ENCODE results near the gene YBEY. TPM values are rescaled to one million over a fixed set of nuclear protein-coding genes. Genes with fewer than 3 reads are reported as not detected.
A peak's percentile ranks its signal among the peaks of the same experiment; 100 is the strongest.

Gene YBEY
- total RNA-seq, 1 experiment from 2014 or later, result 38.5 TPM

DNA sequence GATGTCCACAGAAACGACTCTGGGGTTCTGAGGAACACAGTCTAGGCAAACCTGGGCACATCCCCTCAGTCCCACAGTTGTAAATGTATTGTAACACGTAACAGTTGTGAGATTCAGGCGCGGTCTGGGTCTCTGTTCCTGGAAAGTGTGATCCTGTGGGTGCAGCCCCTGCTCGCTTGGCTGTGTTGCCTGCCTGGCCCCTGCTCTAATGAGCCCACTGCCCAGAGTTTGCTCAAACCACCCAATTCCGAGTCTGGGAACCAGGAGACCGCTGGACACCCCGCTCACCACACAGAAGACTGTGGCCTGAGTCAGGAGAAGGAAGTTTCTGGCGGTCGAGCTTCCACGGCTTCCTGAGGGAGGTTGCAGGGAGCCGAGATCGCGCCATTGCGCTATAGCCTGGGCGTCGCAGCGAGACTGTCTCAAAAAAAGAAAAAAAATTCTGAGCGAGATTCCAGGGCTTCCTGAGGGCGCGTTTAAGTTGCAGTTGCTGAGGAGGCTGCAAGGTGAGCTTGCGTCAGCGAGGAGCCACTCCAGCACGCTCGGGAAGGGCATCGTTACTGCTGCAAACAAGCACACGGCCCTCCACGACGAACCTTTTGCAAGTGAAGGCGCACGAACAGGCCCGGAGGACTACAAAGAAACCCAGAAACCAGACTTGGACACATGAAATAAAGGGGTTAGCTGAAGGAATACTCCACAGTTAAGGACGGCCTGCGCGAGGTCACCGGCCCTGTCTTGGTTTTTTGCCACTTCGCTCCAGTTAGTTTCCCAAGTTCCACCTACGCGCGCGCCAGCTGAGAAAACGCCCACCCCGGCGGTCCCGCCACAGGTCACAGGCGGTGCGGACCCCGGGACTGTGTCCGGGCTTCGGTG lies 36.4 kb downstream of the YBEY start:
- DNase-seq, result peak; percentile 58
- Histone ChIP-seq H3K27me3 (ENCODE audit: low read length) (no peaks in the 10 kb centered on the region), H4K20me1 (ENCODE audit: insufficient read depth, low read depth, low read length) (no peaks in the 10 kb centered on the region; the same call in 1 of the 2 replicates), H3K4me1 (ENCODE audit: low read length) (peaks cover 36% of the 10 kb centered on the region), H3K79me2 (ENCODE audit: low read length) (peaks cover 59% of the 10 kb centered on the region), H3K27ac (ENCODE audit: low read length) (peak overlapping the region; percentile 88), H3K9ac (ENCODE audit: low read length) (peak overlapping the region; percentile 98), H3K4me3 (ENCODE audit: low read length) (peak overlapping the region; percentile 91), H3K4me2 (ENCODE audit: low read depth, low read length, poor library complexity, severe bottlenecking) (peak overlapping the region; percentile 96), H2AFZ (ENCODE audit: low read length) (no peak overlapping the region), H3K9me3 (ENCODE audit: low read length) (no peaks in the 10 kb centered on the region), H3K36me3 (ENCODE audit: insufficient read depth, low read length) (peaks cover 3% of the 10 kb centered on the region; the same call in 1 of the 2 replicates), H3K9me2 (replicated peaks; ENCODE audit: insufficient read depth, low read length) (no peaks in the 10 kb centered on the region)

DNA sequence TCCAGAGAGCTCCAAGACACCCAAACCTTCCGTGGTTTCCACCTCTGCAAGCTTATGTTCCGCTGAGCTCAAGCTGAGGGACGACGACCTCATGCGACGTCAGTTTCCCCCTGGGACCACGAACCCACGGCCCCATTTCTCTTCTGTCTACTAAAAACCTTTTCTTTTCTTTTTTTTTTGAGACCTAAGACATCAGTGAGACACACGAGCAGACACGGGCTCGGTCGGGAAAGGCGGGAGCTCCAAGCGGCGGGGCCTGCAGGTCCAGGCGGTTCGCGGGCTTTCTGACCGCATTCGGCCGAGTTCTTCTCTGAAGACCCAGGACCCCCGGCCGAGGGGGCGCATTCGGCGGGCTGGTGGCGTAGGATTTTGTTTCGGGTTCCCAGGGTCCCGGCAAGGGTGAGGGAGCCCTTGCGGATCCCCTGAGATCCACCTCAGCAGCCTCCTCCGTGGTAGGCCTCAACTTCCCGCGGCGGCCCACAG lies 37.1 kb downstream of the YBEY start:
- Histone ChIP-seq H3K9me3 (ENCODE audit: low read length) (no peaks in the 10 kb centered on the region), H3K27ac (ENCODE audit: low read length) (peak overlapping the region; percentile 88), H2AFZ (ENCODE audit: low read length) (no peak overlapping the region), H3K4me2 (ENCODE audit: low read depth, low read length, poor library complexity, severe bottlenecking) (peak overlapping the region; percentile 96), H3K79me2 (ENCODE audit: low read length) (peaks cover 65% of the 10 kb centered on the region), H3K4me3 (ENCODE audit: low read length) (peak overlapping the region; percentile 91), H3K9ac (ENCODE audit: low read length) (peak overlapping the region; percentile 98), H3K27me3 (ENCODE audit: low read length) (no peaks in the 10 kb centered on the region), H3K4me1 (ENCODE audit: low read length) (peaks cover 36% of the 10 kb centered on the region), H4K20me1 (ENCODE audit: insufficient read depth, low read depth, low read length) (no peaks in the 10 kb centered on the region; the same call in 1 of the 2 replicates), H3K9me2 (replicated peaks; ENCODE audit: insufficient read depth, low read length) (no peaks in the 10 kb centered on the region), H3K36me3 (ENCODE audit: insufficient read depth, low read length) (peaks cover 8% of the 10 kb centered on the region; the same call in 1 of the 2 replicates)
- peak; percentile 72 for DNase-seq

DNA sequence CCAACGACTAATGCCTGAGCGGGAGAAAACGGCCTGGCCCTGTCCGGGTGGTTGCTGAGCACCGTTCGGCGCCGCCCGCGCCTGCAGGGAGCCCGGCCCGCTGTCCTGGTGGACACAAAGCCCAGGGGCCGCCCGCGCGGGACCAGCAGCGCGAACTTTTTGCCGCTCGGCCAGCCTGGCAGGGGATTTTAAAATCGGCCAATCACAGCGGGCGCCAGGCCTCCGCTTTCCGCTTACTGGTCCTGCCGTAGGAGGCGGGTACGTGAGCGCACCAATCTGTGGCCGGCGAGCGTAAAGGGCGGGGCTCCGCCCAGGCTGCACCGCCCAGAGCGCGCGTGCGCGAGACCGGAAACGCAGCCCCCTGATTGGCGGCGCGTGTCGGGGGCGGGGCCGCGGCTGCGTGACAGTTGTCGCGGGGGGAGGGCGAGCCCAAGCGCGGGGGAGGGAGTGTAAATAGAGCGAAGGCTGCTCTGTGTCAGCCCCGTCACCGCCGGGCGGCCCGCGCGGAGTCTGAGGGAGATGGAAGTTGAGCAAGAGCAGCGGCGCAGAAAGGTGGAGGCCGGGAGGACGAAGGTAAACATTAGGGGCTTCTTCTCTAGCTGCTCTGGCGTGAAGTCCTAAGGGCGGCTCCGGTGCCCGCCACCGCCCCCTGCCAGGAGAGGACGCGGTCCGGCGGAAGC lies 37.7 kb downstream of the YBEY start, which contains the start of the genes C21orf58 and PCNT:
Gene C21orf58 (minus strand): TSS at position 161 of the 680 bp plus-strand sequence. CDS start 1,132 bp downstream, outside the sequence.
Gene PCNT (plus strand): TSS at position 447 of the 680 bp plus-strand sequence. CDS start 73 bp downstream, at position 520.
- H3K79me2 ChIP-seq (ENCODE audit: low read length), result peaks cover 71% of the 10 kb centered on the region
- H2AFZ ChIP-seq (ENCODE audit: low read length), result peak within 1 kb of the TSS; percentile 24
- peak; percentile 99 for DNase-seq
- peaks cover 36% of the 10 kb centered on the region for H3K4me1 ChIP-seq (ENCODE audit: low read length)
- H3K9me3 ChIP-seq (ENCODE audit: low read length), result no peaks in the 10 kb centered on the region
- peaks cover 8% of the 10 kb centered on the region; the same call in 1 of the 2 replicates for H3K36me3 ChIP-seq (ENCODE audit: insufficient read depth, low read length)
- peak within 1 kb of the TSS; percentile 98 for H3K4me3 ChIP-seq (ENCODE audit: low read length)
- no peaks in the 10 kb centered on the region for H3K9me2 ChIP-seq (replicated peaks; ENCODE audit: insufficient read depth, low read length)
- H3K9ac ChIP-seq (ENCODE audit: low read length), result peak within 1 kb of the TSS; percentile 99
- peak within 1 kb of the TSS; percentile 91 for H3K27ac ChIP-seq (ENCODE audit: low read length)
- peak within 1 kb of the TSS; percentile 96 for H3K4me2 ChIP-seq (ENCODE audit: low read depth, low read length, poor library complexity, severe bottlenecking)
- H3K27me3 ChIP-seq (ENCODE audit: low read length), result no peaks in the 10 kb centered on the region
- no peaks in the 10 kb centered on the region for H4K20me1 ChIP-seq (ENCODE audit: insufficient read depth, low read depth, low read length)

DNA sequence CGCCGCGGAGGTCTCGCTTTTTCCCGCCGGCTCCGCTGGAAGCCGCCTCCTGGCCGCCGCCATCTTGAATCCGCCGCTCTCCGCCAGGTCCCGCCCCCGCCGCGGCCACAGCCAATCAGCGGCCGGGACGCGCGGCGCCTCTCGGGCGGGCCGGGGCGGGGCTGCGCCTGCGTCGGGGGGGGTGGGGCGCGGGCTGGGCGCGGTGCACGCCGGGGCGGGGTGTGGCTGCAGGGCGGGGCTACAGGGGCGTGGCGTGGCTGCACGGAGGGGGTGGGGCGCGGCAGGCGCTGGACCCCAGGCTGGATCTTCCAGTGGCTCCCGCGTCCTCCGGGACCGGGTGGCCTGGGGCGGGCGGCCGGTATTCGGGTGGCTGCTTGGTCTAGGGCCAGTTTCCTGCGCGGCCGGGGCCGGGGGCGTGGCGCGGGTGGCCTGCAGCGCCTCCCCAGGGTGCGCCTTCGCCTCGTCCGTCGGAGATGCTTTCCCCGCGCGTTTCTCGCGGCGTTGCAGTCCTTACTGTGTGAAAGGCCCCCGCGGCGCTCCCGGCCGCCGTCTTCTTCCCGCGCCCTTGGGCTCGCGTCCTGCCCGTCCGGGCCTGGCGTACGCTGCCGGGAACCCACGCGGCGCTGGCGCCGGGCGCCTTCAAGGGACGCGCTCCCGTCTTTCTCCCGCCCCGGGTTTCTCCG lies 38.4 kb downstream of the YBEY start:
- Histone ChIP-seq H3K9me2 (replicated peaks; ENCODE audit: insufficient read depth, low read length) (no peaks in the 10 kb centered on the region), H3K79me2 (ENCODE audit: low read length) (peaks cover 78% of the 10 kb centered on the region), H3K27ac (ENCODE audit: low read length) (peak overlapping the region; percentile 91), H3K4me1 (ENCODE audit: low read length) (peaks cover 36% of the 10 kb centered on the region), H3K4me3 (ENCODE audit: low read length) (peak overlapping the region; percentile 98), H3K9me3 (ENCODE audit: low read length) (no peaks in the 10 kb centered on the region), H4K20me1 (ENCODE audit: insufficient read depth, low read depth, low read length) (no peaks in the 10 kb centered on the region), H3K9ac (ENCODE audit: low read length) (peak overlapping the region; percentile 99), H2AFZ (ENCODE audit: low read length) (peak overlapping the region; percentile 24), H3K36me3 (ENCODE audit: insufficient read depth, low read length) (peaks cover 15% of the 10 kb centered on the region; the same call in 1 of the 2 replicates), H3K4me2 (ENCODE audit: low read depth, low read length, poor library complexity, severe bottlenecking) (peak overlapping the region; percentile 87), H3K27me3 (ENCODE audit: low read length) (no peaks in the 10 kb centered on the region)
- DNase-seq, result peak; percentile 95

DNA sequence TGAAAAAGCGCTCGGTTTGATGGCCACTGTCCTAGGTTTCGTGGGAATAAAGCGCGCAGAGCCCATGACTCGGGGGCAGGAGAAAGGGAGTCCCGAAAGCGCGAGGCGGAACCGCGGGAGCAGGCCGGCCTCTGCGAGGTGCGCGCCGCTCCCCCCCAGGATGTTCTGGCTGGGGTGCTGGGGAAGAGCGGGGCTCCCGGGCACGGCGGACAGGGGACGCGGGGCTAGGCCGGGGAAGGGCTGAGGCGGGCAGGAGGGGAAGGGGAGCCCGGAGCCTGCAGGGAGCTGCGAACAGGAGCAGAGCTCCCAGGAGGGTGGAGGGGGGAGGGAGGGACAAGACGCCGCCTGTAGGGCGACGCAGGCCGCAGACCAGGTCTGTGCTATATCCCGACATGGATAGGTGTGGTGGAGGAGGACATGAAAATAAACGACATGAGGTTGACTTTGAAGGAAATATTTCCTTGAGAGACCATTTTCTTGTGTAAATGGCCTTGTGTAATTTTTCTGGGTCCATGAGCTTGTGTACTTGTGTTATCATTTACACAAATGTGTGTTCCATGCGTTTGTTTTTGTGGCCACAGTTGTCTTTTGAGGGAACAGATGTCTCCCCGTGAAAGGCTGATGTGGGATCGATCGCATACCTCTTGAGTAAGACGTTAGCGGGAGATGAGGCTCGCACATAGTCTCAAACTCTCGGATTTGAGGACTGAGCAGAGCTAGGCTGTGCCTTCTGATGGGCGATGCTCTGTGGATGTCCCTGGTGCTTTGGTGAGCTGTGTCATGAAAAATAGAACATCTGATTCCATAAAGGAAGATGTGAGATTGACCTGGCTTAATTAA lies 39.2 kb downstream of the YBEY start:
- Histone ChIP-seq H3K9me2 (replicated peaks; ENCODE audit: insufficient read depth, low read length) (no peaks in the 10 kb centered on the region), H2AFZ (ENCODE audit: low read length) (peak overlapping the region; percentile 24), H3K9ac (ENCODE audit: low read length) (peak overlapping the region; percentile 94), H3K4me1 (ENCODE audit: low read length) (peaks cover 36% of the 10 kb centered on the region), H3K9me3 (ENCODE audit: low read length) (no peaks in the 10 kb centered on the region), H3K27ac (ENCODE audit: low read length) (peak overlapping the region; percentile 72), H3K36me3 (ENCODE audit: insufficient read depth, low read length) (peaks cover 23% of the 10 kb centered on the region; the same call in 1 of the 2 replicates), H3K27me3 (ENCODE audit: low read length) (no peaks in the 10 kb centered on the region), H4K20me1 (ENCODE audit: insufficient read depth, low read depth, low read length) (no peaks in the 10 kb centered on the region; the same call in 1 of the 2 replicates), H3K4me2 (ENCODE audit: low read depth, low read length, poor library complexity, severe bottlenecking) (peak overlapping the region; percentile 76), H3K79me2 (ENCODE audit: low read length) (peaks cover 86% of the 10 kb centered on the region), H3K4me3 (ENCODE audit: low read length) (peak overlapping the region; percentile 98)
- DNase-seq, result peak; percentile 78

DNA sequence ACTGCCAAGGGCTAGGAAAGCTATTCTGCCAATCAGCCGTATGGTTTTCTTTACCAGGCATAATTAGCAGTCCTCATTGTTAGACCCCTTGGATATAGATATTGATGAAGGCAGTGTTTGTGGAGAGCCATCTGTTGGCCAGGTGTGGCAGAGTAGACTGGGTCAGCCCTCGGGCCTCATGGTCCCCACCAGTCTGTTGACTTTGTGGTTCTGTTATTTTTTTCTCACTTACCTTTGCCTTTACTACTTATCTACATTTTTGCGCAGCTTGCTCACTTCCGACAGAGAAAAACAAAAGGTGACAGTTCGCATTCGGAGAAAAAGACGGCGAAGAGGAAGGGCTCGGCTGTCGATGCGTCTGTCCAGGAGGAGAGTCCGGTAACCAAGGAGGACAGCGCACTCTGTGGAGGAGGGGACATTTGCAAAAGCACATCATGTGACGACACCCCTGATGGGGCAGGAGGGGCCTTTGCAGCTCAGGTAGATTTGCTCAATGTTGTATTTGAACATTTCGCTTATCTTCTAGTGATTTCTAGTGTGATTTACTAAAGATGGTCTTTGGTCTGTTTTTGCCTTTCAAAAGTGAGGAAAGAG lies 40.1 kb downstream of the YBEY start:
- Histone ChIP-seq H3K36me3 (ENCODE audit: insufficient read depth, low read length) (peaks cover 32% of the 10 kb centered on the region; the same call in 1 of the 2 replicates), H2AFZ (ENCODE audit: low read length) (no peak overlapping the region), H3K4me3 (ENCODE audit: low read length) (peak overlapping the region; percentile 98), H3K79me2 (ENCODE audit: low read length) (peaks cover 89% of the 10 kb centered on the region), H3K9me3 (ENCODE audit: low read length) (no peaks in the 10 kb centered on the region), H3K27me3 (ENCODE audit: low read length) (no peaks in the 10 kb centered on the region), H3K27ac (ENCODE audit: low read length) (peak overlapping the region; percentile 72), H4K20me1 (ENCODE audit: insufficient read depth, low read depth, low read length) (peaks cover 1% of the 10 kb centered on the region; the same call in 1 of the 2 replicates), H3K9me2 (replicated peaks; ENCODE audit: insufficient read depth, low read length) (no peaks in the 10 kb centered on the region), H3K4me1 (ENCODE audit: low read length) (peaks cover 30% of the 10 kb centered on the region), H3K9ac (ENCODE audit: low read length) (peak overlapping the region; percentile 94), H3K4me2 (ENCODE audit: low read depth, low read length, poor library complexity, severe bottlenecking) (peak overlapping the region; percentile 76)
- no peak for DNase-seq

DNA sequence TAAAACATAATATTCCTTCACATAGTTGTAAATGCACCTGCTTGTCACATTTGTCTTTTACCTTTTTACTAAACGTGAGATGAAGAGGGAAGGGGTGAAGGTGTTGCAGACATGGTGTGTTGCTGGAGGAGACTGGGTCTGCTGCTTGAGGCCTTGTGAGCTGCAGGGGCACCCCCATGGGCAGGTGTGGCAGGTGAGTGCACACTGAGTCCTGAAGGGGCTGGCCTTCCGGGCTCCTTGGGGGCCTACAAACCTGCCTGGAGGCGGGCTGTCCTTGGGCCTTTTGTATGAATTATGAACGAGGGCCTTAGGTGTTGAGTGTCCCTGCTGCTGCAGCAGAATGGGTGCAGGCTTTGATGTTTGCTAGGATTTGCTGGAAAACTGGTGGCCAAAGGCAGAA lies 41.6 kb downstream of the YBEY start:
- no peak overlapping the region for H3K4me2 ChIP-seq (ENCODE audit: low read depth, low read length, poor library complexity, severe bottlenecking)
- no peaks in the 10 kb centered on the region for H3K27me3 ChIP-seq (ENCODE audit: low read length)
- no peaks in the 10 kb centered on the region for H3K9me3 ChIP-seq (ENCODE audit: low read length)
- H3K4me1 ChIP-seq (ENCODE audit: low read length), result peaks cover 14% of the 10 kb centered on the region
- peaks cover 40% of the 10 kb centered on the region; the same call in 1 of the 2 replicates for H3K36me3 ChIP-seq (ENCODE audit: insufficient read depth, low read length)
- H3K9me2 ChIP-seq (replicated peaks; ENCODE audit: insufficient read depth, low read length), result no peaks in the 10 kb centered on the region
- H4K20me1 ChIP-seq (ENCODE audit: insufficient read depth, low read depth, low read length), result peaks cover 3% of the 10 kb centered on the region; the same call in 1 of the 2 replicates
- DNase-seq, result no peak
- H2AFZ ChIP-seq (ENCODE audit: low read length), result no peak overlapping the region
- H3K9ac ChIP-seq (ENCODE audit: low read length), result no peak overlapping the region
- H3K27ac ChIP-seq (ENCODE audit: low read length), result no peak overlapping the region
- H3K4me3 ChIP-seq (ENCODE audit: low read length), result no peak overlapping the region
- H3K79me2 ChIP-seq (ENCODE audit: low read length), result peaks cover 88% of the 10 kb centered on the region
